Adrenal gland (tissue), 12 donors: Measurements from ENCODE around the gene GTF2A1L. TPM values are rescaled to one million over a fixed set of nuclear protein-coding genes. Genes with fewer than 3 reads are reported as not detected.
"Not testable (repeated sequence)": the region's sequence is repeated elsewhere in the genome, so short reads cannot be mapped to it uniquely, and the experiment has no call there.

Experiments
- DNase-seq, 7 donors: peaks; one replicate each; pipeline ENCODE4 v3.0.0-alpha.2; 2019 to 2020
- H3K27ac ChIP-seq, 5 donors: fragments of 200-600 bp; sonication (generic) in 4 of 5; 1 replicate in 3 of 5; 2 replicates in 2 of 5; pipeline versions ENCODE4 v1.5.1 to v1.8.0; 2016 to 2020; ENCODE audit warnings: mild to moderate bottlenecking in 1 of 5
- H3K27me3 ChIP-seq: fragments of 200-600 bp; 2 replicates; pipeline ENCODE4 v1.8.0; 2021
- H3K36me3 ChIP-seq, 2 donors: fragments of 200-600 bp; replicated peaks in 1 of 2; 1 replicate in 1 of 2; 2 replicates in 1 of 2; pipeline versions ENCODE4 v1.5.1 to v1.8.0; 2018 to 2022
- H3K4me1 ChIP-seq, 2 donors: fragments of 200-600 bp; replicated peaks in 1 of 2; 1 replicate in 1 of 2; 2 replicates in 1 of 2; pipeline versions ENCODE4 v1.5.1 to v1.8.0; 2018 to 2021
- H3K4me3 ChIP-seq, 4 donors: fragments of 200-600 bp; sonication (generic) in 3 of 4; one replicate each; pipeline ENCODE4 v1.5.1; 2016 to 2018
- H3K9me3 ChIP-seq, 3 donors: fragments of 200-600 bp; sonication (generic) in 1 of 3; replicated peaks in 1 of 3; 1 replicate in 2 of 3; 2 replicates in 1 of 3; pipeline versions ENCODE4 v1.5.1 to v1.8.0; 2016 to 2021
- POLR2A ChIP-seq, 2 donors: fragments of 450-650 bp; IDR thresholded peaks; one replicate each; pipeline ENCODE4 v1.6.1; 2017; ENCODE audit warnings: antibody characterized with exemption in 2 of 2, mild to moderate bottlenecking in 2 of 2, moderate library complexity in 1 of 2
- WGBS, 4 donors: extraction: QIAGEN DNeasy Blood & Tissue Kit in 2 of 4; methylation state at CpG; one replicate each; pipeline versions ENCODE4 v1.1.5 to v1.1.7; 2013 to 2017; 5-methylcytosine and 5-hydroxymethylcytosine counted together
- intact Hi-C, 2 donors: fragments of 100-400 bp; cut with DNase I; formaldehyde crosslinking; loops; one replicate each; pipeline versions ENCODE4 v1.14.1 to v1.15.0; 2022 to 2023
- polyA plus RNA-seq, 3 donors: library from polyadenylated mRNA; stranded (reverse); fragments of 200-250 nt in 2 of 3; fragments of 350-450 nt in 1 of 3; fragmentation: Illumina TruSeq in 1 of 3; extraction: RNeasy Lipid Tissue Mini Kit (QIAGEN cat#74804) in 1 of 3; gene quantifications; one replicate each; pipeline ENCODE4 v1.2.3, GENCODE V29; 2013 to 2014
- total RNA-seq, 9 donors: library from RNA; depleted of rRNA in 4 of 9; stranded (reverse); fragments of >200 nt in 4 of 9; fragments of 120-200 nt in 1 of 9; fragmentation: NEBNext Ultra II Directional in 1 of 9; extraction: Animal tissue kit (Norgen Biotek cat#: 25700) in 1 of 9; gene quantifications; one replicate each; pipeline versions ENCODE4 v1.1.0 to v1.2.4, GENCODE V29; 2013 to 2023
- TF ChIP-seq, protein P1 (sequence below), 6 experiments: fragments of 450-650 bp in 4 of 6; fragments of 200-600 bp in 2 of 6; sonication (generic) in 1 of 6; IDR thresholded peaks; 1 replicate in 5 of 6; 2 replicates in 1 of 6; pipeline versions ENCODE4 v1.5.1 to v1.8.0; 2016 to 2021; ENCODE audit warnings: antibody characterized with exemption in 6 of 6, mild to moderate bottlenecking in 2 of 6, moderate library complexity in 1 of 6
- donor health status: healthy with polysubstance abuse.
- donor health status: Bipolar disorder and iron deficiency.
- donor health status: DM: yes; HTN: yes; CAD: no.
- donor health status: DM: no; HTN: no; CAD: no.
- donor health status: DM: no; HTN: no; CAD: no.
- donor health status: DM: yes; HTN: yes; CAD: no.

The GTF2A1L gene
- total and polyA plus RNA-seq, 12 donors: 0.11 to 3.3 (median 0.84) TPM; not detected in 6

DNA sequence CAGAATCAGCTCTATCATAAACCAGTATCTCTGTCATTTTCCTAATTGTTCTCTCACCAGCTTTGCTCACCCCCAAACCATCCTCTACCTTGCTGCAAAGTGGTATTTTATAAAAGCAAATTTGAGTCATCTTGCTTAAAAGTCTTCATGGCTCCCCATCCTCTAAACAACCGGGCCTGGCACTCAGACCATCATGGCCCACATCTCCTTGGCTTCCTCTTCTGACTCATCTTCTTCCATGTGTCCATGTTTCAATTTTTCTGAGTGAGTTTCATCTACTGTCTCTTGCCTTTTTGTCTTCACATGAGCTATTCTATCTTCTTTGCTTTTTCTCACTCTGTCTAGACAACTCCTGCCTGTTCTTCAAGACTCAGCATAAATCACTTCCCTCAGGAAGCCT is 79.2 kb downstream of the GTF2A1L start:
- H3K9me3 ChIP-seq: no peaks in the 10 kb centered on the region
- TF ChIP-seq, protein P1, sequence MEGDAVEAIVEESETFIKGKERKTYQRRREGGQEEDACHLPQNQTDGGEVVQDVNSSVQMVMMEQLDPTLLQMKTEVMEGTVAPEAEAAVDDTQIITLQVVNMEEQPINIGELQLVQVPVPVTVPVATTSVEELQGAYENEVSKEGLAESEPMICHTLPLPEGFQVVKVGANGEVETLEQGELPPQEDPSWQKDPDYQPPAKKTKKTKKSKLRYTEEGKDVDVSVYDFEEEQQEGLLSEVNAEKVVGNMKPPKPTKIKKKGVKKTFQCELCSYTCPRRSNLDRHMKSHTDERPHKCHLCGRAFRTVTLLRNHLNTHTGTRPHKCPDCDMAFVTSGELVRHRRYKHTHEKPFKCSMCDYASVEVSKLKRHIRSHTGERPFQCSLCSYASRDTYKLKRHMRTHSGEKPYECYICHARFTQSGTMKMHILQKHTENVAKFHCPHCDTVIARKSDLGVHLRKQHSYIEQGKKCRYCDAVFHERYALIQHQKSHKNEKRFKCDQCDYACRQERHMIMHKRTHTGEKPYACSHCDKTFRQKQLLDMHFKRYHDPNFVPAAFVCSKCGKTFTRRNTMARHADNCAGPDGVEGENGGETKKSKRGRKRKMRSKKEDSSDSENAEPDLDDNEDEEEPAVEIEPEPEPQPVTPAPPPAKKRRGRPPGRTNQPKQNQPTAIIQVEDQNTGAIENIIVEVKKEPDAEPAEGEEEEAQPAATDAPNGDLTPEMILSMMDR (IDR thresholded peaks at IDR 0.05): no peak
- no peak for TF ChIP-seq POLR2A (IDR thresholded peaks at IDR 0.05)
- H3K27me3 ChIP-seq: no peaks in the 10 kb centered on the region
- H3K4me1 ChIP-seq: no peaks in the 10 kb centered on the region
- DNase-seq: no peak
- H3K27ac ChIP-seq: no peak overlapping the region
- H3K4me3 ChIP-seq: no peak overlapping the region
- 84 to 94% (median 85%) methylated on average over 1 of the region's 1 CpG for WGBS, 4 donors
- intact Hi-C loops: no loop called here
- no peaks in the 10 kb centered on the region for H3K36me3 ChIP-seq

DNA sequence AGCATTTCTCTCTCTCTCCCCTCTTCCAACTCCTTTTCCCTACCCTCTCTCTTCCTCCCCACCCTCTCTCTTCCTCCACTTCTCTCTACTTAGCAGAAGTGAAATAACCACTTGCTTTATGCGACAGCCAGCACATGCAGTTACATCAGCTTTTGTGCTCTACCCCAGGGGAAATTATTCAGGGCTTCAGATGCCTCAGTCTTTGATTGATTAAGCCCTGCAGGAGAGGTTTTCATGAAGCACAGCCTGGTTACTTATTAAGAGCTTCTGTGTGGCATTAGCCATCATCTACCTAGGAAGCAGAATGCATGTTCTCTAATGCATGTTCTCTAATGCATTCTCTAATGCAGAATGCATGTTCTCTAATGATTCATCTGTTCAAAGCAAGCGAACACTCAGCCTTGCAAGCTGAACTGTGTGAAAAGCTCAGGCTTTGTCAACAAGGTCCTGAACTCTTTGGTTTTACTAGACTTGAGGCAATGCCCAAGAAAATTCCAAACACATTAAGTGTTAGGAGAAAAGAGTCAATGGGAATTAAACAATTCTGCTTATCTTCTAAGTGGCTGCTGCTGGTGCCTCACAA is 81.8 kb downstream of the GTF2A1L start:
- Histone ChIP-seq H3K27ac (no peak overlapping the region), H3K4me1 (no peaks in the 10 kb centered on the region), H3K4me3 (no peak overlapping the region), H3K27me3 (no peaks in the 10 kb centered on the region), H3K36me3 (no peaks in the 10 kb centered on the region), H3K9me3 (no peaks in the 10 kb centered on the region)
- WGBS, 4 donors: 50 to 76% (median 55%) methylated on average over 2 of the region's 2 CpGs
- no peak for TF ChIP-seq POLR2A (IDR thresholded peaks at IDR 0.05)
- TF ChIP-seq, protein P1 (IDR thresholded peaks at IDR 0.05): no peak
- intact Hi-C loops: no loop called here
- DNase-seq: no peak

DNA sequence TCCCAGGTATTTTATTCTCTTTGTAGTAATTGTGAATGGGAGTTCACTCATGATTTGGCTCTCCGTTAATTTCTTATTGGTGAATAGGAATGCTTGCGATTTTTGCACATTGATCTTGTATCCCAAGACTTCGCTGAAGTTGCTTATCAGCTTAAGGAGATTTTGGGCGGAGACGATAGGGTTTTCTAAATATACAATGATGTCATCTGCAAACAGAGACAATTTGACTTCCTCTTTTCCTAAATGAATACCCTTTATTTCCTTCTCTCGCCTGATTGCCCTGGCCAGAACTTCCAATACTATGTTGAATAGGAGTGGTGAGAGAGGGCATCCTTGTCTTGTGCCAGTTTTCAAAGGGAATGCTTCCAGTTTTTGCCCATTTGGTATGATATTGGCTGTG is 86.0 kb downstream of the GTF2A1L start:
- H3K27ac ChIP-seq, H3K36me3 ChIP-seq, H3K27me3 ChIP-seq, H3K4me1 ChIP-seq, H3K4me3 ChIP-seq, DNase-seq, H3K9me3 ChIP-seq, intact Hi-C loops: not testable (repeated sequence)
- 88 to 92% (median 90%) methylated on average over 6 of the region's 6 CpGs for WGBS, 4 donors

DNA sequence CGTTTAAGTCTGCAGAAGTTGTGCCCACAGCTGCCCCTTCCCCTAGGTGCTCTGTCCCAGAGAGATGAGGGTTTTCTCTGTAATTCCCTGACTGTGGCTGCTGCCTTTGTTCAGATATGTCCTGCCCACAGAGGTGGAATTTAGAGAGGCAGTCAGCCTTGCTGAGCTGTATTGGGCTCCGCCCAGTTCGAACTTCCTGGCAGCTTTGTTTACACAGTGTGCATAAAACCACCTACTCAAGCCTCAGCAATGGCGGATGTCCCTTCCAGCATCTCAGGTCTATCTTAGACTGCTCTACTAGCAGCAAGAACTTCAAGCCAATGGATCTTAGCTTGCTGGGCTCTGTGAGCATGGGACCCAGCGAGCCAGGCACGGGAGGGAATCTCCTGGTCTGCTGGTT is 89.8 kb downstream of the GTF2A1L start:
- no peak for DNase-seq
- intact Hi-C loops: no loop called here
- no peaks in the 10 kb centered on the region for H3K4me1 ChIP-seq

More for the DNA sequence above, 89.8 kb downstream of the GTF2A1L start:
- H3K27me3 ChIP-seq: no peaks in the 10 kb centered on the region
- H3K4me3 ChIP-seq: no peak overlapping the region
- TF ChIP-seq, protein P1 (IDR thresholded peaks at IDR 0.05): no peak
- no peak for TF ChIP-seq POLR2A (IDR thresholded peaks at IDR 0.05)
- no peak overlapping the region for H3K27ac ChIP-seq
- WGBS, 4 donors: 77 to 94% (median 84%) methylated on average over 3 to 6 of the region's 6 CpGs
- no peaks in the 10 kb centered on the region for H3K36me3 ChIP-seq
- no peaks in the 10 kb centered on the region for H3K9me3 ChIP-seq
